UCSD-AML1 (cell line): ENCODE data around the gene SUPT20HL2.
"Not testable (repeated sequence)": the region's sequence is repeated elsewhere in the genome, so short reads cannot be mapped to it uniquely, and the experiment has no call there.

Source experiments
- DNase-seq: peaks from one replicate; lab custom pipeline; 2025; ENCODE audit not compliant: unreplicated experiment; lab: John Stamatoyannopoulos, UW

The SUPT20HL2 gene

DNA sequence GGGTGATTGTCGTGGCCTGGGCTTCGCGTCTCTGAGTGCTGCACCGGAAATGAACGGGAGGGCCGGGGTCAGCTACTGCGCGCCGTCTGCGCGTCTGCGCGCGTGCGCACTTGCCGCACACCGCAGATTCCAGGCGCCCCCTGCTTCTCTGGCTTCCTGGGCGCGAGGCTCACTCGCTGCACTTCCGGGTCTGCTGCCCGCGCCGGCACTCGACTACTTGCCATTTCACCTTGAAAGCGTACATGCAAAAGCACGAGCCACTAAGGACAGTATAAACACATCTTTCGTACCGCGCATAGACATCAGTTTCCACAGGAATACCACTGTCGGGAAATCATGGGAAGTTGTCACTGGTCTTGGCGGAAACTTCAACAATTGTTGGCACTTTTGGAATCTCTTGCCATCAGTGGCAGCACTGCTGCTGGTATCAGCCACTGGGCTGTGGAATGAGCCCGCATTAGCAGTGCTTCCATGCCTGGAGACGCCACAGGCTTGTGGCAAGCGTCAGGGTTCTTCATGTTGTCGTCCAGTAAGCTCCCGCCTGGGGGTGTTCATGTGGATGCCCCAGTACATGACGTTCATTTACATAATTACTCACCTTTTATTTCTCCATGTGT, at the start of gene SUPT20HL2:
Gene SUPT20HL2, minus strand, starts transcription at position 51 of the 617 bp plus-strand sequence. CDS start 754 bp downstream, outside the sequence.
- no peak for DNase-seq

DNA sequence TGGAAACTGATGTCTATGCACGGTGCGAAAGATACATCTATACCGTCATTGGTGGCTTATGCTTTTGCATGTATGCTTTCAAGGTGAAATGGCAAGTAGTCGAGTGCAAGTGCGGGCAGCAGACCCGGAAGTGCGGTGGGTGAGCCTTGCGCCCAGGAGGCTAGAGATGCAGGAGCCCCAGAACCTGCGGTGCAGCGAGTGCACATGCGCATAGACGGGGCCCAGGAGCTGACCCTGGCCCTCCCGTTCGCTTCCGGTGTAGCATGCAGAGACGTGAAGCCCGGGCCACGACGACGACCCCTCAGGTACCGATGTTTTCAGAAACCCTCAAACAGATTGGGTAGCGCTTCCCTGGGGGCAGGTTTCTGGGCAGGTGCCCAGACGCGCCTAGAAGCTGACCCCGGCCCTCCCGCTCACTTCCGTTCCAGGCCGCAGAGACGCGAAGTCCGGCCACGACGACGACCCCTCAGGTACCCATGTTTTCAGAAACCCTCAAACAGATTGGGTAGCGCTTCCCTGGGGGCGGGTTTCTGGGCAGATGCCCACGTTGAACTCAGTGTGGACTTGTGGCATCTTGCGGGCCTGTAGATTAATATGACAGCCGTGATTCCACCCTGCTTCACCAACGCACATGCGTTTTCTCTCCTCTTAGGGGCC, 48.3 kb upstream of the SUPT20HL2 start:
- not testable (repeated sequence) for DNase-seq

DNA sequence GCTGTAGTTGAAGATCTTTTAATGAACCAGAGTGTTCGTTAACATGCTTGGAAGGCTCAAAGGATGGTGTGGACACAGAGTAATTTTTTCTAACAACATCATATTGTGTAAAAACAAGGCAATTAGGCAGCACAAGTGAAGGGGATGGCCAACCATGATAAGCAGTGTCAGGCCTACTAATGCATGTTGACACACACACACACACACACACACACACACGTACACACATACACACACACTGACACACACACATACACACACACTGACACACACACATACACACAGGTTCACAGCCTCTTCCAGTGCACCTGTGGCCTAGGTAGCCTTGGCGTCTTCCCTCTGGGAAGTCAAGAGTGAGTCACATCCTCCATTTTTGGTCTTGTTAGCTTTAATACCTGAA, 46.4 kb upstream of the SUPT20HL2 start, which contains the start of gene SUPT20HL1:
Gene SUPT20HL1, plus strand, starts transcription at position 368 of the 400 bp plus-strand sequence. CDS start 2,122 bp downstream, outside the sequence.
- no peak for DNase-seq

DNA sequence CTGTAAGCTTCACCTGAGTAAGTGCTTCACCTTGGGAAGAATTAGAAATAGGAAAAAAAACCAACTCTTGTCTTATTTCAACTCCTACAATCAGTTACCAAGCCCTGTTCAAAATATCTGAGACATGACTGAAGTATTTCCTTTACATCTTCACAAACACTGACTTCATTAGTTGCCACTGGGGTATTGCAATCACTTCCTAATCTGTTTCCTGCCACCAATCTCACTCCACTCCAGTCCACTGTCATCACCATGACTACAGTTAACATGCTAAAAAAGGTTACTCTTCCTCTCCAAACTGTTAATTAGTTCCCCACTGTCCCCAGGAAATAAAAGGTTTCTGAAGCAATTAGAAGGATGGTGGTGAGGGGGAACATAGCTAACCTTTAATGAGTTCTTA, 43.2 kb upstream of the SUPT20HL2 start:
- DNase-seq = no peak

DNA sequence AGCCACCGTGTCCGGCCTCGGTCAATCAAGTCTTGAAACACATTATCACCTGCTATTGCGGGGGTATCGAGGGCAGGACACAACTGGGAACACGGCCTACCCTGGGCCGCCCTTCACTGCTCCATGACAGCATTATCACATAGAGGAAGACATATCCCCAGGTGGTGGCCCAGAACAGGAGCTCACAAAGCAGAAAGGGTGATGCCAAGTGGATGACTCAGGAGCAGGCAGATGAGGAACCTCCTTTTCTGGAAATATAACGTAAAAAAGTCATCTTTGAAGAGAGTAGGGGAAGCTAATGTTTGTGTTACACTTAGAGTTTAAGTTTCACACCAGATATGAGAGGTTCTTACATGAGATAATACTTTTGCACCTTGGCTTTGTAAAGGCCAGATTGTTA, 41.2 kb upstream of the SUPT20HL2 start:
- DNase-seq = no peak

DNA sequence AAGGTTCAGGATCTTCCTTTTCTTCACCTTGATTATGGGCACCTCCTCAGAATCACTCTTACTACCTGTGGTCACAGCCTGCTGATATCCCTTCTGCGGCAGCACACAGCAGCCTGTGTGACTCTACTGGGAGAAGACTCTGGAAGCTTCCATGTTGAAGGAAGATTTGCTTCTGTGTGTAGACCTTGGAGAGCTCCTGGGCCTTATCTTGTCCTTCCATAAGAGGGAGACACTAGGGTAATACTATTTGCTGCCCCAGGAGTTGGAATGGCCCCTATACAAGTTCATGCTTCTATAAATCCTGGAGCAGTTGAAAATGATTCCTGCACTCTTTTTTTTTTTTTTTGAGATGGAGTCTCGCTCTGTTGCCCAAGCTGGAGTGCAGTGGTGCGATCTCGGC, 36.3 kb upstream of the SUPT20HL2 start:
- no peak for DNase-seq

DNA sequence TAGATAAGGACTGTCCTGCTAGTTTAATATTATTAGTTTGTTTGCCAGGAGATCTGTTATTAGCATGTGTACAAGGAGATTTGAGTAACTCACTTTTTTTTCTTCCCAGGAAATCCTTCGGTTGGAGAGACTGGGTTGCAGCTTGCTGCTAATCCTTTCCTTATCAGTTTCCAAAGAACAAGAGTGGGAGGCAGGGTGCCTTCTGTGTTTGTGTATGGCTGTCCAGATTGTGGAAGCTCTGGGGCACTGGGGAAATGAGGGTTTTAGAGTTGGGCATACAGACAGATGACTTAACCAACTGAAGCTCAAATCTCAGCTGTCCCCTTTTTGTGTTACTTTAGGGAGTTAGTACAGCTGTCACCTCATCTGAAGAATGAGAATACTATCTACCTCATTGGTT, 34.0 kb upstream of the SUPT20HL2 start:
- no peak for DNase-seq

DNA sequence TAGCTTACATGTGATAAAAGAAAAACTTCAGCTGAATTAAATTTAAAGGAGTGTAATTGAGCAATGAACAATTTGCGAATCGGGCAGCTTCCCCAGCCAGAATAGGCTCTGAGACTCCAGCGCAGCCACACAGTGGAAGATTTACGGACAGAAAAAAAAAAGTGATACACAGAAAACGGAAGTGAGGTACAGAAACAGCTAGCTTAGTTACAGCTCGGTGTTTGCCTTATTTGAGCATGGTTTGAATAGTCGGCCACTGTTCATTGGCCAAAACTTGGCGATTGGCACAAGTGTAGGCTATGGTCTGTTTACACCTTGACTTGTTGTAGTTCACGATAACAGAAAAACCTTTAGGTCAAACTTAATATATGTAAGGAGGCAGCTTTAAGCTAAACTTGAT, 29.9 kb upstream of the SUPT20HL2 start:
- no peak for DNase-seq

DNA sequence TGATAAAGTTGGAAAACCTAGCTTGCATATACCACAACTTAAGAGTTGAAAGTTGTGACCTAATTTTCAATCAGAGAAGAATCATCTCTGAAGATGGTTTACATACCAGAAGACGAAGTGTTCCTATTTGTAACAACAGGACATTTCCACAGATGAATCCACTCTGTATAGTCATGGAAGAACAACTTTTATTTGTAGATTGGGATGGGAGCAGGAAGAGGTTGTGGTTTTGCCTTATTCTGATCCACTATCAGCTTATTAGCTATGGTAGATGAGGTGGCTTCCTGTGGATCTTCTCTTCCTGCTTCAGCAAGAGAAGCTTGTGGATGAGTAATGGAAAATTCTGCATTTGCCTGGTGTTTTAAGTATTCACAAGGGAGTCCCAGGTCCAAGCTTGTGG, 27.9 kb upstream of the SUPT20HL2 start:
- DNase-seq = no peak

DNA sequence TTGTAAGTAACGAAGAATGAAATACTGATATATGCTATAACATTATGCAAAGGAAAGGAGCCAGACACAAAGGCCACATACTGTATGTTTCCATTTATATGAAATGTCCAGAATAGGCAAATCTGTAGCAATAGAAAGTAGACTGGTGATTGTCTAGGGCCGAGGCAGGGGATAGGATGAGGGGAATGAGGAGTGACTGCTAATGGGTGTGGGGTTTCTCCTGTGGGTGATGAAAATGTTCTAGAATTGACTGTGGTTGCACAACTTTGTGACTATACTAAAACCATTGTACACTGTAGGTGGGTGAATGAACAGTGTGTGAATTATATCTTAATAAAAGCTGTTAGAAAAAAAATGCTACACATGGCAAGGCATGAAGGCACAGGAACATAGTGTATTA, 26.6 kb upstream of the SUPT20HL2 start:
- no peak for DNase-seq

DNA sequence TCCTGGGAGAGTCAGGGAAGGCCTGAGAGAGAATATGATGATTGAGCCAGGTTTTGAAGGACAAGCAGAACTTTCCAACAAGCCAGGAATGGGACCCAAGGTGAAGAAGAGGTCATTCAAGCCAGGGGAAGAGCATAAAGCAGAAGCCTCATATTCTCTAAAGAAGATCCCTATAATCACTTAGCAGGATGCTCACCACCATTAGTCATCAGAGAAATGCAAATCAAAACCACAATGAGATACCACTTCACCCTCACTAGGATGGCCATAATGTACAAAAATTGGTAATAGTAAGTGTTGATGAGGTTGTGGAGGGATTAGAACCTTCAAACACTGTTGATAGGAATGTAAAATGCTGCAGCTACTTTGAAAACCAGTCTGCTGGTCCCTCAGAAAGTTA, 26.0 kb upstream of the SUPT20HL2 start:
- DNase-seq = no peak

DNA sequence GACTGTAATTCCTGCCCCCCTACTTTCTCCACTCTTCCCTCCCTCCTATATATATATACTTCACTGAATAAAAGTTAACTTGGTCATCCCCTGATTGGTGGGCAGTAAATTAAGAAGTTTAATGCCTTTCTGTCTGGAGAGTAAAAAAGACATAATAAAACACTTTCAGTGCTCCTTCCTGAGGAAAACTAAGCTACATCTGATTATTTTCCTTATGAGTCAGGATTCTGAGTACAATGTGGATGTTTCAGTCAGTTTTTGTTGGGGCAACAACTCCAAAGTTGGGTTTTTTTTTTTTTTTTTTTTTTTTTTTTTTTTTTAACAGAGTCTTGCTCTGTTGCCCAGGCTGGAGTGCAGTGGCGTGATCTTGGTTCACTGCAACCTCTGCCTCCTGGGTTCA, 22.0 kb upstream of the SUPT20HL2 start:
- no peak for DNase-seq

DNA sequence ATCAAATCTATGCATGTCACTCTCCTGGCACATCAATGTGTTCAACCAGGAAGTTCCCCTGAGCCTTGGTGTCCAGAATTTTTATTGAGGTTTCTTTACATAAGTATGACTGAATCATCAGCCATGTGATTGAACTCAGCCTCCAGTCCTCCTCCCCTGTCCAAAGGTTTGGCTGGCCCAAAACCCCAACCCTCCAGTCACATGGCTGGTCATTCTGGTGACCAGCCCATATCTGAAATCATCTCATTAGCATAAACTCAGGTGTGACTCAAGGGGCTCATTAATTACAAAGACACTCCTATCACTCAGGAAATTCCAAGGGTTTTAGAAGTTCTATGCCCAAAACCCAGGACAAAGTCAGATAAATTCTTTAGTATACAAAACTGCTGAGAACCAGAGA, 20.6 kb upstream of the SUPT20HL2 start:
- no peak for DNase-seq

DNA sequence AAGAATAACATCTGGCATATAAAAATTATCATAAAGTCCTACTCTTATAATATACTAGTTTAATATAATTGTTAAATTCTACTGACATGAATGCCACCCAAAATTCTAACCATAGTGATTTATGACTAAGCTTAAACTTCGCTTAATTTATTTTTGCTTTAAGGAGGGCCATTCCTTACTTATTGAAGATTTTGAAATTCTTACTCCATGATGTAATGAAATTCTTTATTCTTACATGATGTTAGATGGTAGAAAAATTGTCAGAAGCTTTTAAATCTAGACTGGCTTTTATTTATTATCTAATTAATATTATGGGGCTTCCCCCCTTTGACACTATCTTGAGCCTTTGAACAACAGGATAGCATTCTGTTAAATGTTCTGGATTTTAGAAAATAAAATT, 19.5 kb upstream of the SUPT20HL2 start:
- DNase-seq = no peak

DNA sequence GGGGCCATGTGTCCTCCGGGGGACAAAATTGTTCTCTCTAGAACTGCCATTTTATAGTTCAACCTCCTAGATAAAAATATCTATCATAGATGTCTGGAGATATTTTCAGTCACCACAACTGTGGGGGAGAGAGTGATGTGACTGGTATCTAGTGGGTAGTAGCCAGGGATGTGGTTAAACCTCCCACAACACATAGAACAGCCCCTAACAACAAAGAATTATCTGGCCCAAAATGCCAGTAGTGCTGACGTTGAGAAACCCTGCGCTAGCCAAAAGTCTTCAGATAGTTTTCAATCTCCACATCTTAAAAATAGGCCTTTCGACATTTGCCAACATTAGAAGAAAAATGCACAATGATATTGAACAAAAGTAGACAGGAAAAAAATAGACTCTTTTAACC, 19.0 kb upstream of the SUPT20HL2 start:
- no peak for DNase-seq

DNA sequence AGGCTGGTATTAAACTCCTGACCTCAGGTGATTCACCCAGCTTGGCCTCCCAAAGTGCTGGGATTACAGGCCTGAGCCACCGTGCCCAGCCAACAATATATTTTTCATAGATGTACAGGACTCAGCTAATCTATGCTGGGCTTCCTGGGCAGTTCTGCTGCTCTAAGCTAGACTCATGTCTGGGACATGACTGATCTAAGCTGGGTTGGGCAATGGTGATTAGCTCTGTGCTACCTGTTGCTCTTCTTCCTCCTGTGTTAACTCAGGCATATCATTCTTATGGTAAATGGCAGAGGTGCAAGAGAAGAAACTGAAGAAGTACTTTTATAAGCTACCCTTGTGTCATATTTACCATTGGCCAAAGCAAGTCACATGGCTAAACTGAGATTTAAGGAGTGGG, 11.4 kb upstream of the SUPT20HL2 start:
- DNase-seq = no peak

DNA sequence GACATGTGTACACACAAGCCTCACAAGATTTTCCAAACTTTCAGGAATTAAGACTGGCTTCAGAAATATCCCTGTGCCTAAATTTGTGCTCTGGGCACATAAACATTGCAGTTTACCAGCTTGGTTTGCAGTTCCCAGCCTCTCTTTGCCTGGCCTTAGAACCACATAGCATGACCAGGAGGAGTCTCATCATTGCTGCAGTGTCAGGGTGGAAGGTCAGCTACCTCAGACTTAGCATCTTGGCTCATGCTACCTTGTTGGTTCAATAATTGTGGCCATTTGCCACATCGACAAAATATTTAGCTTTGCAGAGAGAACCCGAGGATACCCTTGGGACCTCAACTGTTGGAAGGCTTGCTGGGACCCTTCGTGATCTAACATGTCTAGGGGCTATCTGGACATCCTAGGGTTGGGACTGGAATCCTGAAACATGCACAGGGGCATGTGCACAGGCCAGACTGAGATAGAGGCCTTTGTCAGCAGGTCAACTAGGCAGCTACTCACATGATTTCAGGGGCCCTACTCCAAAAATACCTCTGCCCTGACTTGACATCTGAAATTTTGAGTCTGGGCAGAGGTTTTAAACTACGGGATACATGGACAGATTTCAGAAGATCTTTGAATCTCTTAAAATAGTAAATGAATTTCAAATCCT, 8.0 kb upstream of the SUPT20HL2 start:
- DNase-seq = no peak

DNA sequence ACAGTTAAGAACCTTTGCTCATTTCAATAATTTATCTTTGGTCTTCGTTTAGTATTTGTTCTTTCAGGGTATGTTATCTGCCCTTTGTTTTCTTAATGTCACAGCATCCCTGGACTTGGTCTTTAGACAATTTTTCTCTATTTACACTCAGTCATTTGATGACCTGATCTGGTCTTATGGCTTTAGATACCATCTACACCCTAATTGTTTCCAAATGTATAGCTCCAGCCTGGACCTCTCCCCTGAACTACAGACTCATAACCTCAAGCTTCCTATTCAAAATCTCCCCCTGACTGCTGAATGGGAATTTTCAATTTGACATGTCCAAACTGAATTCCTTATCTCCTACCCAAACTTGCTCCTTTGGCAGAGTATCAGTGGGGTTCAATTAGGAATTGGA, 3.7 kb upstream of the SUPT20HL2 start:
- DNase-seq = no peak

DNA sequence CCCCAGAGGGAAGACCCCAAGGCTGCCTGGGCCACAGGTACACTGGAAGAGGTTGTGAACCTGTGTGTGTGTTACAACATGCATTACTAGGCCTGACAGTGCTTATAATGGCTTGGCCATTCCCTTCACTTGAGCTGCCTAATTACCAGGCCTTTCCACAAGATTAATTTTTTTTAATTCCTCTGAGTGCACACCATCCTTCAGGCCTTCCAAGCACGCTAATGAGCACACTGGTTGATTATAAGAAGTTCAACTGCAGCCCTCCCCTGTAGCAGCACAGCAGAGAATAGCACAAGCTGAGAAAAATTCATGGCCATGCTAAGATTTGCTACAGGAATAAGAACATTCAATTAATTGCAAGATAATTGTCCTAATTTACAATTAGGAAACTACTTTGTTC, 2.2 kb upstream of the SUPT20HL2 start:
- no peak for DNase-seq

DNA sequence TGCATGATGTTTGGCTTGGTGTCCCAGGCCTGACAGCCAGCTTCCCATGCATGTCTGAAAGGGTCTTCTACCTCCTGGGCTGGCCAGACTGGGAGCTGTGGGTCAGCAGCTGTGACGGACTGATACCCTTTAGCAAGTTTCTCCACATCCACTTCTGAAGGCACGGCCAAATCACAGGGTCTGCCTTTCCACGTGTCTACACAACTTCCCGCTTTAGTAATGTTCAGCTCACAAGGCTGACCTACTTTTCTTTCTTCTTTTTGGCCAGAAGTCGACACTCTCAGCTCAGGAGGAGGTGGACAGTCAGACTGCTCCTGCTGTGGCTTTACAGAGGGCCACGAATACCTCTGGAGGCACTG, 1.6 kb downstream of the SUPT20HL2 start:
- not testable (repeated sequence) for DNase-seq

DNA sequence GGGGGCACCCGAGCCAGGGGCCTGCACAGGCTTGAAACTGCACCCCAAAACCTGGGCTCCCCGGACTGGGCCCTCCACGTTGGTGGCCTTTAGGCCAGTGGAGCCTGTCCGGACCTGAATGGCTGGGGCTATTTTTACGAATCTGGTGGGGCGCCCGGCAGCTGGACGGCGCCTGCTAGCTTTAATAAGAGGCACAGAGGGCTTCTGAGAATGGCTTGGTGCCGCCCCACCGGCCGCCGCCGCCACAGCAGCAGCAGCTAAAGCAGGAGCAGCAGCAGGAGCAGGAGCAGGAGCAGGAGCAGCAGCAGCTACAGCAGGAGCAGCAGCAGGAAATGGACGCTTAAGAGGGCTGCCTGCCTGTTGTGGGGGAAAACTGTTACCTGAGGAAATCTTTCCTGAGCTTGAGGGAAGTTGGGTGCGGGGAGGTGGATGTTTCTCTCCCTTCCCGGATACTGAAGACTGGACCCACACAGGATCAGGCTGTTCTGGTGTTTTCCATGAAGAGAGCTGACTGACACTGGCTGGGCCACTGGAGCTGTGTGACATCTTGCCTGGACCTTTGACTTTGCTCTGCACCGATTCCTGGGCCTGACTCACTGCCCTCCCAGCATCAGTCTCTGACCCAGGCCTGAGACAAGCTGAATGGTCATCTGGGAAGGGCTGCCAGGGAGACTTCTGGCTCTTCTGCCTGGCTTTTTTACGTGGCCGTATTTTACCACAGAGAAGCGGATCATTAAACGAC, 2.2 kb downstream of the SUPT20HL2 start:
- not testable (repeated sequence) for DNase-seq

DNA sequence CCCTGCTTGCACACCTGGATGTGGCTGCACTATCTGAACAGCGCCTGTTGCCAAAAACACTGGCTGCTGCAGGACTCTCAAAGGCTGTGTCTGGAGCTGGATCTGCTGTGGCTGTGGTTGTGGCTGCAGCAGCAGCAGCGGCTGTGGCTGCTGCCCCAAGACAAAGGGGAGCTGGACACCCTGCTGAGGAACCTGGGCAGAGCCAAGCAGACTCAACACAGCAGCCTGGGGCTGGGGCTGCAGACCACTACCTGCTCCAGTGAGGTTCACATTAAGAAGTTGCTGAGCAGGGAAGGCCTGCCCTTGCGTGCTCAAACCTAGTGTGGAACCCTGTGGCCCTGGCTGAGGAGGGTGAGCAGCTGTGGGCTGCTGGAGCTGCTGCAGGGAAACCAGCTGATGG, 3.0 kb downstream of the SUPT20HL2 start:
- not testable (repeated sequence) for DNase-seq
